Measurements from ENCODE around the gene PPM1H.

PPM1H gene

GRCh38 chr12:62693376-62694050 is 241.4 kb downstream of the PPM1H start:
- no peak overlapping the region for H3K4me3 ChIP-seq (ENCODE audit: low read depth in 1 of 2, low read length in 2 of 2)
- no peaks in the 10 kb centered on the region for H4K20me1 ChIP-seq (ENCODE audit: insufficient read depth, low read length)
- TF ChIP-seq EZH2 (IDR thresholded peaks at IDR 0.05; ENCODE audit: borderline replicate concordance, low read depth, low read length, severe bottlenecking) (no peak), CTCF (IDR thresholded peaks at IDR 0.05; ENCODE audit: borderline replicate concordance, extremely low read depth, low read length, poor library complexity, severe bottlenecking) (no peak)
- ATAC-seq (ENCODE audit: insufficient read depth, low read depth), result no peak
- H3K4me1 ChIP-seq (ENCODE audit: insufficient read depth, low read length), result no peaks in the 10 kb centered on the region
- H3K4me2 ChIP-seq (ENCODE audit: insufficient read depth, low read length), result no peak overlapping the region
- H3K79me2 ChIP-seq (ENCODE audit: insufficient read depth, low read length), result no peaks in the 10 kb centered on the region
- H2AFZ ChIP-seq (ENCODE audit: low read depth, low read length), result no peak overlapping the region
- H3K27ac ChIP-seq (ENCODE audit: low read length), result no peak overlapping the region
- H3K9me3 ChIP-seq (ENCODE audit: insufficient read depth, low read length, severe bottlenecking), result no peaks in the 10 kb centered on the region
- DNase-seq, result no peak
- no peaks in the 10 kb centered on the region for H3K27me3 ChIP-seq (ENCODE audit: insufficient read depth, low read length, poor library complexity)
- H3K36me3 ChIP-seq (ENCODE audit: insufficient read depth, low read length), result no peaks in the 10 kb centered on the region
- H3K9ac ChIP-seq (ENCODE audit: low read depth, low read length), result no peak overlapping the region

DNA sequence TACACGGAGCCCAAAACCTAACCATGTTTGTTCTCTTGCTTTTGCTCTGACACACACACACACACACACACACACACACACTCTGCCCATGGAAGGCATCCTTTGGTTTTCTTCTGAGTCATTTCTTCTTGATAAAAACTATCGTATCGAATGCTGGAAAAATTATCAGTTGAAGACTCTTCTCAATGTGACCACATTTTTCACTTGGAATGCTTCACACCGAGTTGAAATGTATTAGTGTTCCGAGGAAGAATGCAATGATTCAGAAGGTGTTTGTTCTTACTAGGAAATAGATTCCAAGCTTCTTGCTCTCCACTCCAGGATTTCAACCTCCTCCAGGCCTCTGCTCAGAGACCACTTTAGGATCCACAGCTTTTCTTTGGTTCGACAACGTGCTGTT is 242.1 kb downstream of the PPM1H start:
- Histone ChIP-seq H3K4me3 (ENCODE audit: low read depth in 1 of 2, low read length in 2 of 2) (no peak overlapping the region), H4K20me1 (ENCODE audit: insufficient read depth, low read length) (no peaks in the 10 kb centered on the region), H3K4me2 (ENCODE audit: insufficient read depth, low read length) (no peak overlapping the region), H3K4me1 (ENCODE audit: insufficient read depth, low read length) (no peaks in the 10 kb centered on the region), H3K79me2 (ENCODE audit: insufficient read depth, low read length) (no peaks in the 10 kb centered on the region), H3K36me3 (ENCODE audit: insufficient read depth, low read length) (no peaks in the 10 kb centered on the region), H3K27ac (ENCODE audit: low read length) (no peak overlapping the region), H3K9me3 (ENCODE audit: insufficient read depth, low read length, severe bottlenecking) (no peaks in the 10 kb centered on the region), H3K9ac (ENCODE audit: low read depth, low read length) (no peak overlapping the region), H2AFZ (ENCODE audit: low read depth, low read length) (no peak overlapping the region), H3K27me3 (ENCODE audit: insufficient read depth, low read length, poor library complexity) (no peaks in the 10 kb centered on the region)
- ATAC-seq (ENCODE audit: insufficient read depth, low read depth) (no peak), DNase-seq (no peak)
- no peak for TF ChIP-seq EZH2 (IDR thresholded peaks at IDR 0.05; ENCODE audit: borderline replicate concordance, low read depth, low read length, severe bottlenecking)
- TF ChIP-seq CTCF (IDR thresholded peaks at IDR 0.05; ENCODE audit: borderline replicate concordance, extremely low read depth, low read length, poor library complexity, severe bottlenecking), result no peak

DNA sequence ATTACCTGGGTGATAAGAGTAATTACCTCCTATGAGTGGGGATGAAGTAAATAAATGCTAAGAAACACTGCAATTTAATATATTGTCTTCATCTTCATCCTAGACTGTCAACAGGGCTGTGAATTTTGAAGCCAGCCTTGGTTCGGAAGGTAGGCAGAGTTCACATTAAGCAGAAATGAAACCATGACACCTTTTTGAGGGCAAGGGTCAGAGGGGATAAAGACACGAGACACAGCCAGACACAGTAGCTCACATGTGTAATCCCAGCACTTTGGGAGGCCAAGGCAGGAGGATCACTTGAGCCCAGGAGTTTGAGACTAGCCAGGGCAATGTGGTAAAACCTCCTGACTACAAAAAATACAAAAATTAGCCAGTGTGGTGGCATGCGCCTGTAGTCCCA is 243.6 kb downstream of the PPM1H start:
- TF ChIP-seq CTCF (IDR thresholded peaks at IDR 0.05; ENCODE audit: borderline replicate concordance, extremely low read depth, low read length, poor library complexity, severe bottlenecking), result no peak
- TF ChIP-seq EZH2 (IDR thresholded peaks at IDR 0.05; ENCODE audit: borderline replicate concordance, low read depth, low read length, severe bottlenecking), result no peak
- H3K4me1 ChIP-seq (ENCODE audit: insufficient read depth, low read length), result no peaks in the 10 kb centered on the region
- DNase-seq, result no peak
- H3K79me2 ChIP-seq (ENCODE audit: insufficient read depth, low read length), result no peaks in the 10 kb centered on the region
- no peak overlapping the region for H2AFZ ChIP-seq (ENCODE audit: low read depth, low read length)
- no peaks in the 10 kb centered on the region for H3K36me3 ChIP-seq (ENCODE audit: insufficient read depth, low read length)
- H3K27me3 ChIP-seq (ENCODE audit: insufficient read depth, low read length, poor library complexity), result no peaks in the 10 kb centered on the region
- H3K27ac ChIP-seq (ENCODE audit: low read length), result no peak overlapping the region
- no peaks in the 10 kb centered on the region for H4K20me1 ChIP-seq (ENCODE audit: insufficient read depth, low read length)
- no peaks in the 10 kb centered on the region for H3K9me3 ChIP-seq (ENCODE audit: insufficient read depth, low read length, severe bottlenecking)
- H3K4me3 ChIP-seq (ENCODE audit: low read depth in 1 of 2, low read length in 2 of 2), result no peak overlapping the region
- no peak for ATAC-seq (ENCODE audit: insufficient read depth, low read depth)
- no peak overlapping the region for H3K4me2 ChIP-seq (ENCODE audit: insufficient read depth, low read length)
- no peak overlapping the region for H3K9ac ChIP-seq (ENCODE audit: low read depth, low read length)
